HG03342 (cell line): Measurements from ENCODE around the gene PDE6H.

Experiments
- ATAC-seq: cut with Tn5 transposase; IDR thresholded peaks from one replicate; pipeline ENCODE4 v1.9.1; 2021; ENCODE audit warnings: mild to moderate bottlenecking, moderate library complexity; ENCODE audit not compliant: unreplicated experiment

The PDE6H gene

DNA sequence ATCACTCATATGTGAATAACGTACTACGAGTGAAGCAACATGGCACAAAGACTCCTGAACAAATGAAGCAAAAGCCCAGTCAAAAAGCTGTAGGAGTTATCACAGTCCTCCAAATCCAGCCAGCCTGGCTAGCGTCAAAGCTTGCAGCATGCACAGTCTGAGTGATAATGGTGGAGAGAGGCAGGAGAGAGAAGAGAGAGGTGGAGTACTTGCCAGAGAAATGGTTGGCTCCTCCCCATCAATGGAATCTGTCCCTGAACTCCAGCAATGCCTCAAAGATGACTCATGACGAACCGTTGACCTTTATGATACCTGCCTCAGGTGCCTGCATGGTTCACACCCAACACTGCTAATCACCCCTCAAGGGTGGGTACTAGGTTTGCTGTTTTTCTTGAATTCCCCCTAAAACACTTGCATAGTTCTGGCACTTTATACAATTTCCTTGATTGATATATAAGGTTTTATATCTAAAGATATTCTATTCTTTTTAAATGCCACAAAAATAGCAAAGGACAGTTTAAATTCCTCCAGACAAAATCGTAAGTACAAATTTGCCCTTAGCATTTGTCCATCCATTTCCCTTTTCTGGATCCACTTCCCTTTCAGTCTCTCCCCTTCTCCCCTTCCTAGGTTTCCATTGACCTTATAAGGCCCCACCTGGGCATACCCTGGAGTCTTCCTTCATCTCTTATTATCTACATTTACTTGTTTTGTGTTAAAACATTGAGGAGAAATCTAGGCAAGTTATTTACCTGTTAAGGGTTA, 21.7 kb upstream of the PDE6H start:
- no peak for ATAC-seq

DNA sequence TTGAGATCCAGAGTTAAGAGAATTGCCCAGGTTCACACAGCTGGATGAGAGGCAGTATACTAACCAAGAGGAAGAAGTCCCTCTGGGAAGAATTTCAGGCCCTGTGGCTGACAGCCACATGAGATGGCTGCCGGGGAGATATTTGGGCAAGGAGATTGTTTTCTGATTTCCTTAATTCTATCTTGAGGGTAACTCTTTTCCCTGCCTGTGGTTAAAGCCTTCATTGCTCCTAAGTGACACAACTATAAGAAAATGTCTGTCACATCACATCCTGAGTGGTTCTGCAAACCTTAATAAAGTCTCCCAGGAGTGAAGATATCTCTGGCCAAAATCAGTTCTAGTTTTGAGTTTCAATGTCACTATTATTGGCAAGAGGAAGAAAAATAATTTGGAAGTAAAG, 21.0 kb upstream of the PDE6H start:
- no peak for ATAC-seq

DNA sequence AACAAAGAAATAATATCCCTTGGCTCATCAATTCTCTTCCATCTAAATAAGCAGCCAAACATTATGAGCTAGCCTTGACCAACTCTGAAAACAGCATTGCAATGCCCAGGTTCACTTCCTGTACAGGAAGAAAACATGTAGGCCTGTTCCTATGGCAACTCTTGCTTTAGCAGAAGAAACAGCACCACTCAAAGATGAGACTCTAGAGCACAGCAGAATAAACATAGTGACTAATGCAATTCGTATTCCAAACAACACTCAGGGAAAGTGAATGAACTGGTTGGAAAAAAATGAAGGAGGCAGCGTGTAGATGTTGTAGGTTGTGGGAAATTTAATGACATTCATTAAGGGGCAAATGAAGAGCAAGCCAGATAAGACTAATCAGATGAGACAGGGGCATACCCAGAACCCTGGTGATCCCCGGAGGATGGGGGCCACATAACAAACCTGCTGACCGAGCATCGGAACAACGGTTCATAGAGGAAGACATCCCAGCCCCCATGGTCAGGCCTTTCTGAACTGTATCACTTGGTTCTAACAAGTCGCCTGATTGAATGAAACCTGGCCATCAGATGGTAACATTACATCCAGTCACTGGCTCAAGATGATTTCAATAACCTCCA, 20.4 kb upstream of the PDE6H start:
- ATAC-seq = peak; percentile 62

DNA sequence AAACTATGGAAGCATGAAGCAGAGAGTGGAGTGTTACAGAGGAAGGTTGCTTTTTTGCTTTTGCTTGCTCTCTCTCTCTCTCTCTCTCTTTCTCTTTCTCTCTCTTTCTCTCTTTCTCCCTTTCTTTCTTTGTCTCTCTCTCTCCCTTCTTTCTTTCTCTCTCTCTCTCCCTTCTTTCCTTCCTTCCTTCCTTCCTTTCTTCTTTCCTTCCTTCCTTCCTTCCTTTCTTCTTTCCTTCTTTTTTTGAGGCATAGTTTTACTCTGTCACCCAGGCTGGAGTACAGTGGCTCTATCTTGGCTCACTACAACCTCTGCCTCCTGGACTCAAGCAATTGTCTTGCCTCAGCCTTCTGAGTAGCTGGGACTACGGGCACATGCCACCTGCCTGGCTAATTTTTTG, 19.1 kb upstream of the PDE6H start:
- ATAC-seq = no peak

DNA sequence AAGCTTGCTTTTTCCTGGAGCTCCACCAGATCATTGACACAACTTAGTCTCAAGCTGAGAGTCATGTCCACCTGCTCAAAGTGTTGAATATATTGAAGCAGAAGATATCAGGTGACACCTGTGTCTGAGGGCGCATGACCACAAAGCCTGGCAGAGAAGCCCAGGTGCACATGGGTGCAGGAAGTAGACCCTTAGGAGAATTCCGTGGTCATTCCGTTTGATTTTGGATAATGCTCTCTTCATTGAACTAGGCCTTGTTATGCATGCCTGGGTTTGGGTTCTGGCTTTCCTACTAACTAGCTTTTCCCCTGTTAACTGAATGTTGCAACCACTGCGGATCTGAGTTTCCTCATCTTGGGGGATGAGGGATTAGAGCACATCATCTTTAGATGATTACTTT, 18.6 kb upstream of the PDE6H start:
- ATAC-seq = no peak

DNA sequence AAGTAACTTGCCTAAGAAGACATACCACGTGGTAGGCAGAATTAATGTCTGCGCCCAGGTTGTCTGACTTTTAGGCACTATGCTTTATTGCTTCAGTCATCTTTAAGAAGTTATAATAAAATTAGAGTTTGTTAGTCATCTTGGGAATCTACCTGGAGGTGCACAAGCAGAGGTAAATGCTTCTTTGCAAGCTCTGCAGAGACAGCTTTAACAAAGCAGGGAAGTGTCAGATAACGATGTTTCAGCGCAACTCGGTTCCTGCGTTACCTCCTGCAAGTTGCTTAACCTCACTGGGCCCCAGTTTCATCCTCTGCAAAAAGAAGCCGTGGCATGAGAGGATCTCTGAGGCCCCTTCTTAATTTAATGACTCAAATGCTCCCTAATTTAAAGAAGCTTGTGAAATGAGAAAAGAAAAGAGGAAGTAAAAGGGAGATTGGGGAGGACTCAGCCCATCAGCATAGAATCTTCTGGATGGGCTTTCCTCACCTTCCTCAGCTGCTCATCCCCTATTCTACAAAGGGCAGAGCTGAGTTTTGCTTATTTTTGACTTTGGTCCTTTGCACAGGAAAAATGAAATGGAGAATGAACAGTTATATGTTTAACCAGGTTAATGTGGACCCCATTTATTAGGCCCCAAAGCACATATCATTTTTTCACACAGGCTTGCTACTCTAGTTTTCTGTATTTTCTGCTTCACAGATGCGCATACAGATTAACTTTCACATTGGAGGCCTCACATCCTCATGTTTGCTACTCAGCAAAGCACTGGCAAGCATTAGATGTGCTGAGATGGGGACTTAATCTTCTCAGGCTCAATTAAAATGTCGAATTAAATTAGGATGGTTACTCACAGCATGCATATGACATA, 16.6 kb upstream of the PDE6H start:
- ATAC-seq = peak; percentile 29

DNA sequence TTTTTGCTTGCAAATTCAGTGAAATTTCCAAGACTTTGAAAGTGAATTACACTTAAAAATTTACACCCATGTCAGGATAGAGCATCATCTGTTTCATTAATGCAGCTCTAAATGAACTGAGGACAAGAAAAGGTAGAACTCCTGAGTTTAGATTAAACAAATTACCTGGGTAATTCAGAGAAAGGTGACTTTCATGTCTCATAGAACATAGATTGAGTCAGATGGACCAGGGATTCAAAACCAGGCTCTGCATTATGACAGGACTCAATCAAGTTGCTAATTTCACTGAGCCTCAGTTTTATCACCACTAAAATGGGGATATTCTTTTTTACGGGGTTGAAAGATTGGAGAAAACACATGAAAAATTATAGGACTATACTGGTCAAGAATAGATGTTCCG, 15.9 kb upstream of the PDE6H start:
- no peak for ATAC-seq

DNA sequence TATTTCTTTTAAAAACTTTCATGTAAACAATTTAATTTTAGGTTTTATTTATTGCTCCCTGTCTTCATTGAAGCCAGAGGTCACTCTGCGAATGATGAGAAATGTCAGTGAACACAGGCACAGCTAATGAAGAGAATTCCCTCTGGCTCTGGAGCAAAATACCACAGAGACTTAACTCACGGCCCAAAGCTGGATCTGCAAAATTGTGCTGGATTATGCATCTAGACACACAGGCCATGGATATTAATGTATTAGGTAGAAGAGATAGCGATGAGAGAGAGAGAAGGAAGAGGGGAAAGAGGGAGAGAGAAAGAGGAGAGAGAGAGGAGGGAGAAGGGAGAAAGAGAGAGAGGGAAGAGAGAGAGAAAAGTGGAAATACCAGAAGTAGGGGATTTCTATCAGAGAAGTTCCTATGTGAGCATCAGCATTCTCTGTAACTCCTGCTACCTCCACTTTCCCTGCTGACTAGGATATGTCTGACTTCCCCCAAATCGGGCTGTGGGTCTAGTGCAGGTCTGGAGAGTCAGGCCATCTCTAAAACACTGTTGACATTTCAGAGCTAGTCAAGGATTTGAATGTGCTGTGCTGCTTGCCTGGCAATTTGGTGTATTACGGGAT, 15.2 kb upstream of the PDE6H start:
- no peak for ATAC-seq

DNA sequence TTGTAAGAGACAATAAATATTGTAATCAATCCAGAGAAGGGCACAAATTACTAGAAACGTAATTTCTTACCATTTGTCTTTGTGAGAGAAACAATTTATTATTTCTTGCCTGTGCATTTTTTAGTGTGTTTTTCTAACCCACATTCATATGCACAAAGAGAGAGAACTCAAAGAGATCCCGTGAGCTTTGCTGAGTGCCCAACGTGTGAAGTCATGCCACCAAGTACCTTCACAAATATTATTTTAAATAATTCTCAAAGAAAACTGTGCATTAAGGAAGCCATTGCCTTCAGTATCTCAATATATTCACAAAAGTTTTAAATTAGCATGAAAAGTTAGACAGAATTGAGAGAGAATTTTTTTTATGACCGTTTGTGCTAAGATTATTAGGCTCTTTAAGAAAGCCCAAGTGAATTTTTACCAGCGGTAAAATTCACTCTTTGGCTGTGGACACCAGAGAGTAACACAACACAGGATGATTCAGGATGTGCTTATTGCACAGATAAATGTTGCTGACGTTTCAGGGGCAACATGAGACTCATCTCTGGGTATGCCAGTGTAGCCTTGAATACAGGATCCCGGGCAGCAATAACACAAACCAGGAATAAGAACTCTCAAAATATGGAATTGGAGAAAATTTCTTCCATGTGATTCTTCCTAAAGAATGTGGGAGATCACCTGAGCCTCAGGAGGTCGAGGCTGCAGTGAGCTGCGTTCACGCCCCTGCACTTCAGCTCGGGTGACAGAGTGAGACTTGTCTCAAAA, 14.3 kb upstream of the PDE6H start:
- ATAC-seq = no peak

DNA sequence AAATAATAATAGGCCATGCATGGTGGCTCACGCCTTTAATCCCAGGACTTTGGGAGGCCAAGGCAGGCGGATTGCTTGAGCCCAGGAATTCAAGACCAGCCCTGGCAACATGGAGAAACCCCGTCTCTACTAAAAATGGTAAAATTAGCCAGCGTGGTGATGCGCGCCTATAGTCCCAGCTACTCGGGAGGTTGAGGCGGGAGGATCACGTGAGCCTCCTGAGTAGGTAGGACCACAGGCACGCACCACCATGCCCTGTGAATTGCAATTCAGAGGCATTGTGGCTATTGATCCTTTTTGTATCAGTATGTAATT, 13.8 kb upstream of the PDE6H start:
- ATAC-seq = no peak

DNA sequence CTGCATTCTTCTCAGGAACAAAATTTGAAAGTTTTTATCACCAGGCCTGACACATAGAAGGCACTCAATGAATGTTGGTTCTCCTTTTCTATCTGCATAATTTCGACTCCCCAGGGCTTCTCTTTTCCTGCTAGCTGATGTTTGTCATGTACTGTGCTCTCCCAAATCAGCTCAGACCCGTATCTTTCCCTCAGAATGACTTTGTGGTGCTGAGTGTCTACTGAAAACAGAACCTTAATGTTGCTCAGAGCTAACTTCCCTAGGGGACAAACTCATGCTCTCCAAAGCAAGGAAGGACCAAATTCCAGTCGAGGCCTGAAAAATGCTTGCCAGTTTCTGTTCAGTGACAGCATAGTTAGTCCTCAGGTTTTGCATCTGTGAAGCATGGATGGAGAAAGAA, 13.4 kb upstream of the PDE6H start:
- no peak for ATAC-seq

DNA sequence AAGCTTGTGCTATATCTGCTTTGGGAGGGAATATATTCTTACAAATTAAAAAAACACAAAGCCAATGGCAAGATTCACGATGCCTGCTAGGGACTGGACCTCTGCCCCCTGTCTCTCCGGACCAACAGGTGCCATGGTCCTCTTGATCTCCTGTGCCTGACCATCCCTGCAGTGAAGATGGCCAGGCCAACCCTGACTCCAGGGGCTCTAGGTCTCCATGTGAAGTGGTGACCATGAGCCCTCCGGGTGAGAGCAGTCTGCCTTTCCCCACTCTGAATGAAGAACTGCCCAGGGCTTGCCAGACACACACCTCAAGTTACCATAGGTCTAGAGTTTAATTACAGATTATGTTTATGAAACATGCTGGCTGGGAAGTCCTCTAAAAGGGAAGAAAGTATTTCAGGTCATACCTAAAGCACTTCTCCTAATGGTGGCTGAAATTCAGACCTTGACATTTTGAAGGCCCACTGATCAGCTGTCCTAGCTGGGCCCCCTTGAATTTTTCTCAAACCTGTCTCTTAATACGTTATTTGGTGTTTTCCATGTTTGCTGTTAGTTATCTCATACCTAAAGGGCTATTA, 12.8 kb upstream of the PDE6H start:
- no peak for ATAC-seq

DNA sequence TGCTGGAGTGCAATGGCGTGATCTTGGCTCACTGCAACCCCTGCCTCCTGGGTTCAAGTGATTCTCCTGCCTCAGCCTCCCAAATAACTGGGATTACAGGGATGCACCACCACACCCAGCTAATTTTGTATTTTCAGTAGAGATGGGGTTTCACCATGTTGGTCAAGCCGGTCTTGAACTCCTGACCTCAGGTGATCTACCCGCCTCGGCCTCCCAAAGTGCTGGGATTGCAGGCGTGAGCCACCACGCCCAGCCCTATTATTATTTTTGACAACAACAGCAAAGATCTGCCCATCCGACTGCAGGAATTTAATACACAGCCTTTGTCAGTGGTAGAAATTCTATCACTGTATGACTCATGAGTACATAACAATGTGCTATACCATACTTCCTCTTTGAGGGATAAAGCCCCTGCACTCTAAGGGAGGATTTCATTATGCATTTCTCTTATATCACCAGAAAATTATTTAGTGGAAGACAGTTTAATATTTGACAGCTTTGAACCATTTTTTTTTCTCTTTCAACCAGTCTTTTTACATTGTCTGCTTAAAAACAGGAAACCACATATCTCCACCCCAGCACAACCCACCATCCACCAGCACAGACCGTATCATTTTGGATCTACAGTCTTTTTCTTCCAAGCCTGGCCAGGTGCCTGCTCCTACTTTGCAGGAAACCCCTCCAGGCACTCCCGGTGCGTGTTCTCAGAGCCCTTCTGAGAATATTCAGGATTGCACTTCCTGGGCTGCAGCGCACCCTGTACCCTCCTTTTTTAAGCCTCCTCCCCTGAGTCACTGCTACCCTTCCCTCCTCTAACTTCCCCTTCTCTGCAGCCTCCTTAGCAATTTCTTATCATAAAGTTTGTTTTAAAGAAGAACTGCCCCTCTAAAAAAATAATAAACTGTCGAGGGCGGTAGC, 12.0 kb upstream of the PDE6H start:
- ATAC-seq = peak; percentile 34

DNA sequence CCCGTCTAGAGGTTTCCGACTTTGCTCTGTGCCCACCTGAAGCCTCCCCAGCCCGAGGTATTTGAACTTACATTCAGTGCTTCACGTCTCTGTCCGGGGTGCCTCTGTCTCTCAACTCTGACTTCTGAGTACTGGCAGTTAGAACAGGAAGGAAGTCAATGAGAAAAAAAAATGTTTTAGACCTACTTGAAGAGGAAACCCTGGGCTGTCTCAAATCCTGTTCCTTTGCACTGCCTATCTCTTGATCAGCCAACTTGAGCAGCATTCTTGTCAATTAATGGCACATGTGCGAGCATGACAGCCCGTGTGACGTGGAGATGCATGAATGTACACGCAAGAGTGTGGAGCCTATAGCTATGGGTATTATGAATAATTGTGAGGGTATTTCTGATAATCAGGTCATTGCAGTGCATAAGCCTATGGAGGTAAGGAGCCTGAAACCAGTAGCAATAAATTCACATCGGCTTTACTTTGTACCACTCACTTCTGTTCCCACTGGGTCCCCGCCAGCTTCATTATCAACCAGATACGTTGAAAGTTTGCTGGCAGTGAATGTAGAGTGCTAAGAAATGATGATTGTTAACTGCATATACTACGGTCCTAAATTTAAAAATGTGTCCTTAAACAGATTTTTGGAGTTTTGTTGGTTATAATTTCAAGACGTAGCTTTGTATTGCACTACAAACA, 11.2 kb upstream of the PDE6H start, which contains the start of gene ARHGDIB:
Gene ARHGDIB (minus strand): TSS at position 136 of the 687 bp plus-strand sequence. CDS start 10,889 bp downstream, outside the sequence.
- ATAC-seq = peak; percentile 57

DNA sequence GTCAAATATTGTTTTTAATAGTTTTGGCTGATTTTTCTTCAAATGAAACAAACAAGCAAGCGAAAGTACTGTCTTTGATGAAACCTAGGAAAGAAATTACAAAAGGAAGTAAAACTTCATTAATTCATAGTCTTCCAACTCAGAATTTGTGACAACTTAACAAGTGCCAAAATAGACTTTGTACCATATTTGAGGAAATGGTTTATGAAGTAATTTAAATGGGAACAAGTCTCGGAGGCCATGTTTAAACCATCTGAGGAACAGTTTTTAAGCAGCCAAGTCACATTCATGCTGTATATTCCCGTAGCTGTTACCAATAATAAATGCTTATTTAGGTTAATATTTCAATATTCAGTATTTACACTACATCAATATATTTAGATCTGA, 10.7 kb upstream of the PDE6H start:
- no peak for ATAC-seq

DNA sequence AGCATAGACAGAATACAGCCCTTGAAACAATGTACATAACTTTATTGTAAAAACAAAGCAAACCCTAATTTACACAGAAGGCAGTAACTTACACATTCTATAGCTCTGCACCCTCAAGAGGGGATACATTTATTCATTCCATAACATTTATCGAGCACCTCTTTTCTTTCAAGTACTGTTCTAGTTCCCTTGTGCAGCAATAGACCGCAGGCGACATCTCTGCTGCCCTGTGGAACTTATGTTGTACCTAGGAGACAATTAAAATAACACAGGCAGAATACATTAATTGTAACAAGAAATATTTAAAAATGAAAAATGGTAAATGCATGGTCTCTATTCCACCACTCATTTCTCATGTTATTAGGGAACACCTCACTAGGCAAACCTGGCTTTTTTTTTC, 10.0 kb upstream of the PDE6H start:
- no peak for ATAC-seq

DNA sequence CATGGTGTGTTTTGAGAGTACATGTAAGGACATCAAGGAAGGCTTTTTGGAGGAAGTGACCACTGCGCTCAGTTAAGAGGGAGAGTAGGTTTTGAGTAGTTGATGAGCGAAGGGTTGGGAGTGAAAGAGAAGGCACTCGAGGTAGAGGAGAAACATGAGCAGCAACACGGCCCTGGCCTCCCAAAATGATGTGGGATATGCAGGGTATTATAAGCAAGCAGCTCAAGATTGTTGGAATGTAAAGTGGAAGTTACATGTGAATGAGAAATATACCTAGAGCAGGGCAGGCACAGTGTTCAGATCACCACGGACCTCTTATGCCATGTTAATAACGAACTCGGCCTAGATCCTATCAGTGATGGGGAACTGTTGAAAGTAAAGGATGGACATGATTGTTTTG, 9.3 kb upstream of the PDE6H start:
- ATAC-seq = no peak

DNA sequence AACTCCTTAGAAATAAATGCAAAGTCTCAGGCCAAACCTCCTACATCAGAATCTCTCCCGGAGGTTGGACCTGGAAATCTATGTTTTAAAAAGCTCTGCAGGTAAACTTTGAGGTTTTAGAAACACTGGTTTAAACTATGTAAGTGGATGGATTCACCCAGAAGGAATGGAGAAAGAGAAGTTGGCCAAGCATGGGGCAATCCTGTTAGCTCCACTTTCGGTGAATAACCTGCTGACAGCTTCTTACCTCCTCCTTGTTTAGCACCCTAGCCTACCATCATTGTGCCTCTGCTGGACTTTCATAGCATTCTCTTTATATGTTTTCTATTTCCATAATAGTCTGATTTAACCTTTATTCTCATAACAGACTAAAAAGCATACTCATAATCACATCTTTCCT, 8.4 kb upstream of the PDE6H start:
- ATAC-seq = no peak

DNA sequence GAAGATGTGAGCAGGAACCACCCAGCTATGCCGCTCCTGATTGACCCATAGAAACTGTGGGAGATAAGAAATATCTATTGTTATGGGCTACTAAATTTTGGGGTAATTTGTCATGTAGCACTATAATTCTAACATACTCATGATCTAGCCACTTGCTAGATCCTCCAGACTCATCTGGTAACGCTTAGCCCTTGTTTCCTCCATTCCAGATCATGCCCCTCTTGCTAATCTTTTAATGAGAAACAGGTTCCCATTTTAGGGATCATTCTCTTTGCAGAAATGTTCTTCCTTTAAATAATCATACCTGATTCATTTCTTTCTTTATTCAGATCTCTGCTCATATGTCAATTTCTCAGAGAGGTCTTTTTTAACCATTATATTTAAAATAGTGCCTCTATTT, 7.6 kb upstream of the PDE6H start:
- no peak for ATAC-seq
